NCI-H526 treated with DMSO at 0.1 percent for 48 hours (cell line): ENCODE measurements around the gene ZBTB49.

ENCODE experiments used
- DNase-seq: peaks from one replicate; lab custom pipeline; 2025; lab: John Stamatoyannopoulos, UW

Gene ZBTB49

DNA sequence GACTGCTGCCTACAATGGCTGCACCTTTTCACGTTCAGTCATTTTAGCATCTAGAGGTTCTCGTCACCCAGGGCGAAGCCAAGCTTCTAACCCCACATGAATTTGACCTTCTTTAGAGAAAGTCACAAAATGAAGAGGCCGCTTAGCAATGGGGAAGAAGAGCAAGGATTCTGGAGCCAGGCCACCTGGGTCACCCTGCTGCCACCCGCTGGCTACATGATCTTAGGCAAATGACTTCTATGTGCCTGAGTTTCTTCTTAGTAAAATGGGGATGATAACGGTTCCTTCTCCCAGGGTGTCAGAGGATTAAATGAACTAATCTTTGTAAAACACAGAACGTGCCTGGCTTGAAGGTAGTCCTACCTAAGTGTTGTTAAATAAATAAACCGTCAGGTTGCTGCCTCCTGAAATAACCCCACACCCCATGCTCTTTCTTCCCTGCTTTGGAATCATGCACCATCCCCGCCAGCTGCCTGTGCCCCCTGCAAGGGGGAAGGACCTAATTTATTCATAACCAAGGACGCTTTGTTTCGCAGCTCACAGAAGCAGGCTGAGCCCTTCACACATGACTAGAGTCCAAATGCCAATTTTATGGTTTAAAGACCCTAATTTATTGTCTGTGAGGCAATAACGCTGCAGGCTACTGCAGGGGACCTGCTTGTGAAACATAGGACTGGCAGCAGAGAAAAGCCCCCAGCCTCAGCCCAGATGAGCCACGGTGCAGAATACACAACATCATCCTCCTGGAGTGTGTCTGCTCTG, 68.2 kb downstream of the ZBTB49 start:
- no peak for DNase-seq

DNA sequence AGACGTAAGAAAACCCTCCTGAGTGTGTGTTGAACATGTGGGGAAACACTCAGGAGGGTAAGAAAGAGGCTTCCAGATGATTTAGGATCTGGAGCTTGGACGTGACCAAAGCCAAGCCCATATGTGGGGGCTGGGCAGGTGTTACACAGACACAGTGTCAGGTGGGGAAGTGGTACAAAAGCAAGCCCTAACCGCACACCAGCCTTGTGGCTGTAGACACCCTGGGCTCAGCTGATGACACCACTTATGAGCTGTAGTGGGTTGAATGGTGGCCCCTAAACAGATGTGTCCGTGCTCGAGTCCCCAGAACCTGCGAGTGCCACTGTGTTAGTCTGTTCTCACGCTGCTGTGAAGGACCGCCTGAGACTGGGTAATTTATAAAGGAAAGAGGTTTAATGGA, 71.8 kb downstream of the ZBTB49 start:
- no peak for DNase-seq

DNA sequence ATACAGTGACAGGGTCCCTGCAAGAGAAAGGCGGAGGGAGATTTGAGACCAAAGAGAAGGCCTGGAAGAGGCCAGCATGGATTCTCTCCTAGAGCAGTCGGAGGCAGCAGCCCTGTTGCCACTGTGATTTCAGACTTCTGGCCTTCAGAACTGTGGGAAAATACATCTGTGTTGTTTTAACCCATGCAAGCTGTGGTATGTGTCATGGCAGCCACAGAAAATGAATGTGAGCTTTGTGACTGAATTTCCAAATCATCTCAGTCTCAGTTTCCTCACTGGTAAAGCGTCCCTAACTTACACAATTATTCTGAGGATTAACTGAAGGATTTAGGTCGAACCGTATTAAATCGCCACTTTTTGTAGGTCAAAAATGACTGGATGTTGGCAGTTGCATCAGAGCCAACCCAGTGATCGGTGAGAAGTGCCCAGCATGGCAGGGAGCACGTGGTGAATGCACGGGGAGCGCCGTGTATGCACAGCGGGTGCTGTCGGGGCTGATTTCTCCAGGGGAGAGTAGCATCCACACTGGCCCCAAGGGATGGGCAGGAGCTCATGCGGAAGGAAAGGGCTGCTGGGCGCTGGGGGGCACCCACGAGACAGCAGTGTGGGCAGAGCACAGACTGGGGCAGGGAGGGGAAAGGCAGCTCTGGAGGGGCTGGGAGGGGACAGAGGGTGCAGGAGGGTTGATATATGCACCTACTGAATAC, 73.1 kb downstream of the ZBTB49 start:
- DNase-seq: no peak

DNA sequence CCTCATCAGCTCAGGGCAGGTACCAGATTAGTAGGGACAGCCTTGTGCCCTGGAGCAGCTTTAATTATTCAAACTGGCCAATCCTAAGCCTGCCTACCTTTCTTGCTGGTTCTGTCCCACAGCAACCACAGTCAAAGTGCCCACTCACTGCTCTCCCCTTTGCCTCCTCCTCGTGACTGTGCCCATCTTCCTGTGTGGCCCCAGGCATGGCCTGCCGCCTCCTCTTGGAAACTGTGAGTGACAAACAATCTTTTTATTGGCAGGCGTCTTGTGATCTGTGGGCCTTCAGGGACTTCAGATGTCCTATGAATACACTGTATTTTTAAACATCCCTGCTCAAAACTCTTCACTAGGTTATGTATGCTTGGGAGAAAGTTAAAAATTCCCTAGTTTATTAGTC, 74.0 kb downstream of the ZBTB49 start:
- DNase-seq: no peak

DNA sequence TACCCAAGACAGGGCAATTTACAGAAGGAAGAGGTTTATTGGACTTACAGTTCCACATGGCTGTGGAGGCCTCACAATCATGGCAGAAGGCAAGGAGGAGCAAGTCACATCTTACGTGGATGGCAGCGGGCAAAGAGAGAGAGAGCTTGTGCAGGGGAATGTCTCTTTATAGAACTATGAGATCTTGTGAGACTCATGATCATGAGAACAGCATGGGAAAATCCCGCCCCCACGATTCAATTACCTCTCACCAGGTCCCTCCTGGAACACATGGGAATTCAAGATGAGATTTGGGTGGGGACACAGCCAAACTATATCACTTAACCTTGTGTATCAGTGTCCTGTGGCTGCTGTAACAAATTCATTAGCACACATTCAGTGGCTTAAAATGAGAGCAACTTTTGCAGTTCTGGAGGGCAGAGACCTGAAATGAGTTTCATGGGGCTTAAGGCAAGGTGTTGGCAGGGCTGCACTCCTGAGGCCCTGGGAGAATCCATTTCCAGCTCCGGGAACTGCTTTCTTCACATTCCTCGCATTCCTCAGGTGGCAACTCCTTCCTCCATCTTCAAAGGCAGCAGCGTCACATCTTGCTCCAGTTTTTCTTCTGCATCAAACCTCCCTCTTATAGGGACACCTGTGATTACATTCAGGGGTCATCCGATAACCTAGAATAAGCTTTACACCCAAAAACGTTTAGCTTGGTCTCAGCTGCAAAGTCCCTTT, 74.6 kb downstream of the ZBTB49 start:
- no peak for DNase-seq

DNA sequence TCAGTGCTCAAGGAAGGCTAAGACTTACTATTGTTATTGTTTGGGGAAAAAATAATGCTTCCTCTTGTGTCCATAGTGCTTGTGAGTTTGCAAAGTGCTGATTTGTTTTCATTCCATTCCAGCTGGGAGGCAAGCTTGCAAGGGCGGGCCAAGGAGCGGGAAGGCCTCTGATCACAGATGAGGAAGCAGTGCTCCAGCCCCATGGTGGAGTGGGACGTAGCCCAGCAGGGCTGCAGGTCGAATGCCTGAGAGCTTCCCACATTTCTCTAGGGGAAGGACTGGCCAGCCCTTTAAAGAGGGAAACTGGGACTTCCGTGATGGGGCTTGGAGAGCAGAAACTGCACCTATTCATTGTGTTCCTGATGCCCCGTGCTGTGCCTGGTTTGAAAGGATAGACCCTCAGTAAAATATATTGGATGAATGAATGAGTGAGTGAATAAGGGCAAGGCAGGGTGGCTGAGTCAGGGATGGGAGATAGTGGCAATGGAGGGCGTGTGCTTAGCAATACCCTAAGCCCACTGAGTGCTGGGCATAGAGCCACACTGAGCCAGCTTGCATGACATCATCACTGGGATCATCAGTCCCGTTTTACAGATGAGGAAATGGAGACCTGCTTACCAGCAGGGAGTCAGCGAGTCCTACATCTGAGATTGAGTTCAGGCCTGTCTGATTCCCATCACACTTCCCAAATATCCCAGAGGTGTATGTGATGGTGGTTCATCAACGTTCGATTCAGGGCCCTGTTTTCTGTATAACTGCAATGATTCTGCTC, 78.9 kb downstream of the ZBTB49 start:
- no peak for DNase-seq
